Mesendoderm (in vitro differentiated cells): Measurements from ENCODE around the gene STPG4.
A peak's percentile ranks its signal among the peaks of the same experiment; 100 is the strongest.

Experiments used
- DNase-seq: peaks from one replicate; pipeline ENCODE4 v3.0.0; 2013
- H2AK5ac ChIP-seq: 2 replicates; pipeline ENCODE4 v1.6.1; 2013; ENCODE audit warnings: low read length, inconsistent platforms
- H2BK120ac ChIP-seq: 2 replicates; pipeline ENCODE4 v1.6.1; 2013; ENCODE audit warnings: low read depth, mild to moderate bottlenecking, low read length, moderate library complexity, mixed read lengths
- H2BK15ac ChIP-seq: replicated peaks from 2 replicates; pipeline ENCODE4 v1.6.1; 2013; ENCODE audit warnings: low read depth, mild to moderate bottlenecking, moderate library complexity
- H2BK5ac ChIP-seq: 2 replicates; pipeline ENCODE4 v1.6.1; 2013; ENCODE audit warnings: low read length, inconsistent platforms
- H3K18ac ChIP-seq: 2 replicates; pipeline ENCODE4 v1.6.1; 2013; ENCODE audit warnings: mild to moderate bottlenecking, low read length, mixed read lengths
- H3K23ac ChIP-seq: one replicate; pipeline ENCODE4 v1.6.1; 2013; ENCODE audit warnings: low read length
- H3K27ac ChIP-seq: 2 replicates; pipeline ENCODE4 v1.5.1; 2013; ENCODE audit warnings: low read depth, mild to moderate bottlenecking, inconsistent platforms, low read length, moderate library complexity
- H3K27me3 ChIP-seq: 2 replicates; pipeline ENCODE4 v1.6.1; 2013; ENCODE audit warnings: low read length, control low read depth, mild to moderate bottlenecking, inconsistent platforms; ENCODE audit not compliant: insufficient read depth, poor library complexity
- H3K36me3 ChIP-seq: 2 replicates; pipeline ENCODE4 v1.6.1; 2013; ENCODE audit warnings: low read length, inconsistent platforms; ENCODE audit not compliant: control insufficient read depth, insufficient read depth
- H3K4ac ChIP-seq: one replicate; pipeline ENCODE4 v1.6.1; 2013; ENCODE audit warnings: low read depth, mild to moderate bottlenecking, low read length, moderate library complexity
- H3K4me1 ChIP-seq: 2 replicates; pipeline ENCODE4 v1.6.1; 2013; ENCODE audit warnings: low read depth, low read length, inconsistent platforms; ENCODE audit not compliant: control insufficient read depth
- H3K4me2 ChIP-seq: 2 replicates; pipeline ENCODE4 v1.6.1; 2013; ENCODE audit warnings: low read length
- H3K4me3 ChIP-seq: 2 replicates; pipeline ENCODE4 v1.5.1; 2013; ENCODE audit warnings: mild to moderate bottlenecking, low read length
- H3K56ac ChIP-seq: one replicate; pipeline ENCODE4 v1.6.1; 2013; ENCODE audit warnings: low read length
- H3K79me1 ChIP-seq: 2 replicates; pipeline ENCODE4 v1.6.1; 2013; ENCODE audit warnings: low read length, inconsistent platforms
- H3K79me2 ChIP-seq: 2 replicates; pipeline ENCODE4 v1.6.1; 2013; ENCODE audit warnings: mild to moderate bottlenecking, low read length; ENCODE audit not compliant: control insufficient read depth, insufficient read depth
- H3K9ac ChIP-seq: 2 replicates; pipeline ENCODE4 v1.6.1; 2013; ENCODE audit warnings: low read length, inconsistent platforms
- H4K5ac ChIP-seq: one replicate; pipeline ENCODE4 v1.6.1; 2013; ENCODE audit warnings: low read length
- H4K8ac ChIP-seq: one replicate; pipeline ENCODE4 v1.6.1; 2013; ENCODE audit warnings: low read depth, mild to moderate bottlenecking, control low read depth, low read length, moderate library complexity
- WGBS: extraction: QIAGEN DNeasy Blood & Tissue Kit; methylation state at CpG from one replicate; pipeline ENCODE4 v1.1.7; 2013; ENCODE audit warnings: low lambda C conversion rate, missing lambda C conversion rate; ENCODE audit not compliant: insufficient coverage; ENCODE audit errors: extremely low coverage; 5-methylcytosine and 5-hydroxymethylcytosine counted together

The STPG4 gene

DNA sequence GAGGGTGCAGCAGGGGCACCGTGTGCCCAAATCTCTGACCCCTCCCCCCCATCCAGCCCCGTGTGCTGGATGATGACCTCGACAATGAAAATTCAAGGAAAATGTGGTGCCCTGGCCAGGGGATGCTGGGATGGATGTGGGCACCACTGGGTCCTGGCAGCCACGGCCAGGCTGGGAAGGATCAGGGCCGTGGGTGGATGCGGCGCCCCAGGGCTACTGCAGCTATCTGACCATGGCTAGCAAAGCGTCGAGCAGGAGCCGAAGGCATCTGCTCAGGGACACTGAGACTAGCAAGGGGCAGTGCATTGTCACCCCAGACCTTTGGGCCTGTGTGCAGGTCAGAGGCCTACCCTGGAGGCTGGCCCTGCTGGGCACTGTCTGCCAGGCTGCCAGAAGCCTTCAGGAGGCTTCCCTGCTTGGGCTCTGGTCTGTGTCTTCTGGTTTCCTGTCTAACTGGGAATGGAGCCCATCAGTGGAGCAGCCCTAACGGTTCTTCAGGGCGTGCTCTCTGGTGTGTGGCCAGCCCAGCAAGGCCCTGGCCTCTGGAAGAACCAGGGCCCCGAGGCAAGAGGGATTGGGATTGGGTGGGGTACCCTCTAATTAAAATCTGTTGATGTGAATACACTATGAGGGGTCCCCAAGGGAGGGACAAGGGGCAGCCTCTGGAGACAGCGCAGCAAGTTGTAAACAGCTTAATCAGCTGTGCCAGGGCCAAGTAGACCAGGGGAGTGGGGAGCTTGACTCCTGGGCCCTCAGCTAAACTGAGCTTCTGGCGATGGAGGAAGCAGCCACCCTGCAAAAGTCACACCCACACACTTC is 98.0 kb downstream of the STPG4 start:
- DNase-seq = no peak
- H3K27me3 ChIP-seq = no peaks in the 10 kb centered on the region
- H3K4me1 ChIP-seq = peaks cover 6% of the 10 kb centered on the region
- no peak overlapping the region for H2BK120ac ChIP-seq
- no peak overlapping the region for H3K4me2 ChIP-seq
- H3K79me1 ChIP-seq = no peaks in the 10 kb centered on the region
- no peak overlapping the region for H3K4ac ChIP-seq
- no peak overlapping the region for H2AK5ac ChIP-seq
- no peak overlapping the region for H2BK15ac ChIP-seq
- no peak overlapping the region for H2BK5ac ChIP-seq
- H3K79me2 ChIP-seq = no peaks in the 10 kb centered on the region
- no peak overlapping the region for H3K23ac ChIP-seq
- no peak overlapping the region for H4K8ac ChIP-seq
- no peak overlapping the region for H4K5ac ChIP-seq
- H3K36me3 ChIP-seq = no peaks in the 10 kb centered on the region
- H3K9ac ChIP-seq = no peak overlapping the region
- H3K4me3 ChIP-seq = no peak overlapping the region
- no CpG with 5 or more reads among the region's 15 CpGs for WGBS
- H3K18ac ChIP-seq = no peak overlapping the region
- peak overlapping the region; percentile 31 for H3K56ac ChIP-seq
- H3K27ac ChIP-seq = no peak overlapping the region

DNA sequence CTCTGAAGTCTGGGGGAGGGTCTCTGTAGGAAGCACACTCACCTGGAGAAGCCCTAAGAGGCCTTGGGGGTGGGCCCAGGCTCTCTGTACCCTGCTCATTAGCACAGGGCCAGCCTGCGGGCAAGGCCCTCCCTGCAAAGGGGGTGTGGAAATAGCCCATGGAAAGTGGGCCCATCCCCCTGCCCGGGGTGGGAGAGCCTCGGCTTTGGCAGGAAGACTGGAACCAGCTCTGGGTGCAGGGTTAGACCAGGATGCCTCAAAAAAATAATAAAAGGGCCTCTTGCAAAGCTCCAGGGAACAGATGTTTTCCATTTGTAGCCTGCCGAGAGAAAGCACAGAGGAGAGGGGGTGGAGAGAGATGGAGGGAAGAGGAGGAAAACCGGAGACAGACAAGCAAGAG is 98.7 kb downstream of the STPG4 start:
- H4K8ac ChIP-seq = no peak overlapping the region
- H3K9ac ChIP-seq = no peak overlapping the region
- H2BK15ac ChIP-seq = no peak overlapping the region
- H3K56ac ChIP-seq = no peak overlapping the region
- H3K27ac ChIP-seq = no peak overlapping the region
- no peaks in the 10 kb centered on the region for H3K27me3 ChIP-seq
- no peak overlapping the region for H2AK5ac ChIP-seq
- H3K4me1 ChIP-seq = peaks cover 6% of the 10 kb centered on the region
- DNase-seq = no peak
- H3K79me2 ChIP-seq = no peaks in the 10 kb centered on the region
- H3K4me2 ChIP-seq = no peak overlapping the region
- WGBS = no CpG with 5 or more reads among the region's 5 CpGs
- no peak overlapping the region for H4K5ac ChIP-seq
- no peak overlapping the region for H3K4me3 ChIP-seq
- no peak overlapping the region for H3K4ac ChIP-seq
- H3K79me1 ChIP-seq = no peaks in the 10 kb centered on the region
- H2BK5ac ChIP-seq = no peak overlapping the region
- no peak overlapping the region for H3K18ac ChIP-seq
- H3K36me3 ChIP-seq = no peaks in the 10 kb centered on the region
- H3K23ac ChIP-seq = no peak overlapping the region
- H2BK120ac ChIP-seq = no peak overlapping the region

DNA sequence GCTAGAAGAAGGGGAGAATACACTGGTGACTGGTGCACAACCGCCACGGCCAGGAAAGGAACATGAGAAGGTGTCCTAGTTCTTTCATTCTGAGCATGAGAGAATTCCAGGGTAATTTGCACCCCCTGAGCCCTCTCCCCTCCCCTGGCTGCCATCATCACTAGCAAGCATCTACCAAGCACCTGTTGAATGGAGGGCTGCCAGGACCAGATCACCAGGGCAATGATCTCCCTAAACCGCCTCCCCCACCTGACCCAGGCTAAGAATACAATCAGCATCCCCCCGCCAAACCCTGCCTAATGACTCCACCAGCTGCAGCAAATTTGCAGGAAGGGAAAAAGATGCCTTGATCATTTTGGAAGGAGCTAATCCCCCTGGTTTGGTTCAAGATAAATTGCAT is 100.2 kb downstream of the STPG4 start:
- Histone ChIP-seq H2BK15ac (no peak overlapping the region), H3K27ac (no peak overlapping the region), H3K36me3 (no peaks in the 10 kb centered on the region), H3K79me1 (no peaks in the 10 kb centered on the region), H3K23ac (no peak overlapping the region), H2BK5ac (no peak overlapping the region), H3K9ac (no peak overlapping the region), H3K79me2 (no peaks in the 10 kb centered on the region), H4K8ac (no peak overlapping the region), H3K4me3 (no peak overlapping the region), H3K56ac (no peak overlapping the region), H4K5ac (no peak overlapping the region), H2BK120ac (no peak overlapping the region), H2AK5ac (no peak overlapping the region), H3K18ac (no peak overlapping the region), H3K4me2 (no peak overlapping the region), H3K4me1 (peaks cover 6% of the 10 kb centered on the region), H3K4ac (no peak overlapping the region), H3K27me3 (no peaks in the 10 kb centered on the region)
- DNase-seq = no peak
- WGBS = no CpG with 5 or more reads among the region's 4 CpGs

DNA sequence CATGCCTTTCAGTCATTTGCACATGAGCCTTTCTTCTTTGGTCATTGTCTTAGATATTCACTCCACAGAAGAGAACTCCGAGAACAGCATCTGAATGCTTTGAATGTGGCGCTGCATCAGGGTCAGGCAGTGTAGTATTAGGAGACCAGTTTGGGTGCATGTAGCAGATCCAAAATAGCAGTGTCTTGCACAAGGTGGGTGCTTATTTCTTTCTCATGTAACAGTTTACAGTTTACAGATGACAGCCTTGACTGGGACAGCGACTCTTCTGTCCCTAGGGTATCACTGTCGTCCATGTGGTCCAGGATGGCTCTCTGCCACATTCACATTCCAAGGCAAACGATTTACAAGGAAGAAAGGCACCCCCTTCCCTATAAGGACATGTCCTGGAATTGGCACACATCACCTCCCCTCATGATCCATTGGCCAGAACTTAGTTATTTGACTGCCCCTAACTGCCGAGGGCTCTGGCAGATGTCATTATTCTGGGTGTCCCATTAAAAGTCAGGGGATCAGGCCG is 101.0 kb downstream of the STPG4 start:
- H3K9ac ChIP-seq = no peak overlapping the region
- no peak overlapping the region for H2AK5ac ChIP-seq
- no peaks in the 10 kb centered on the region for H3K79me2 ChIP-seq
- no peak overlapping the region for H3K4ac ChIP-seq
- H4K5ac ChIP-seq = no peak overlapping the region
- no peak overlapping the region for H2BK5ac ChIP-seq
- H3K36me3 ChIP-seq = no peaks in the 10 kb centered on the region
- H3K4me3 ChIP-seq = no peak overlapping the region
- no peak overlapping the region for H3K56ac ChIP-seq
- WGBS = no CpG with 5 or more reads among the region's 7 CpGs
- H2BK15ac ChIP-seq = no peak overlapping the region
- H3K23ac ChIP-seq = no peak overlapping the region
- no peak for DNase-seq
- no peak overlapping the region for H4K8ac ChIP-seq
- no peak overlapping the region for H3K18ac ChIP-seq
- no peak overlapping the region for H3K4me2 ChIP-seq
- H3K27me3 ChIP-seq = no peaks in the 10 kb centered on the region
- H3K79me1 ChIP-seq = no peaks in the 10 kb centered on the region
- H2BK120ac ChIP-seq = no peak overlapping the region
- peaks cover 6% of the 10 kb centered on the region for H3K4me1 ChIP-seq
- no peak overlapping the region for H3K27ac ChIP-seq

DNA sequence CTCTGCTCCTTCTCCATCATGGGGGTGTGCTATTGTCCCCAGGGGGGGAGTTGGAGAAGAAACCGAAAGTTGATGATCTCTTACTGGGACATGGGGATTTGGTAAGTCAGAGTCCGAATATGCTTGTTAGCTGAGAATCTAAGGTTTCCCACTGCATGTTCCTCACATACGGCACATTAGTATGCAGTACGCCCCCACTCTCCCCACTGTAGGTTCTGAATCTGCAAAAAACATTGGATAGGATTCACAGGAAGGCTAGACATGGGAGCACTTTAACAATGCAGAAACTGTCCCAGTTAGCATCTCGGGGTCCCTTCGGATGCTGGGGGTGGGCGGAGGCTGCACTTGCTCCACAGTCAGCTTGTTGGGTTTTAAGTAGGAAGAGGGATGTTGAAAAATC is 102.3 kb downstream of the STPG4 start:
- Histone ChIP-seq H3K27ac (no peak overlapping the region), H3K18ac (no peak overlapping the region), H2AK5ac (no peak overlapping the region), H3K79me2 (no peaks in the 10 kb centered on the region), H3K23ac (no peak overlapping the region), H4K8ac (no peak overlapping the region), H2BK15ac (no peak overlapping the region), H3K56ac (no peak overlapping the region), H3K4me1 (peaks cover 6% of the 10 kb centered on the region), H3K9ac (no peak overlapping the region), H4K5ac (no peak overlapping the region), H2BK120ac (no peak overlapping the region), H3K36me3 (no peaks in the 10 kb centered on the region), H3K27me3 (no peaks in the 10 kb centered on the region), H3K4me3 (no peak overlapping the region), H3K79me1 (no peaks in the 10 kb centered on the region), H3K4ac (no peak overlapping the region), H3K4me2 (no peak overlapping the region), H2BK5ac (no peak overlapping the region)
- DNase-seq = no peak
- WGBS = no CpG with 5 or more reads among the region's 7 CpGs

DNA sequence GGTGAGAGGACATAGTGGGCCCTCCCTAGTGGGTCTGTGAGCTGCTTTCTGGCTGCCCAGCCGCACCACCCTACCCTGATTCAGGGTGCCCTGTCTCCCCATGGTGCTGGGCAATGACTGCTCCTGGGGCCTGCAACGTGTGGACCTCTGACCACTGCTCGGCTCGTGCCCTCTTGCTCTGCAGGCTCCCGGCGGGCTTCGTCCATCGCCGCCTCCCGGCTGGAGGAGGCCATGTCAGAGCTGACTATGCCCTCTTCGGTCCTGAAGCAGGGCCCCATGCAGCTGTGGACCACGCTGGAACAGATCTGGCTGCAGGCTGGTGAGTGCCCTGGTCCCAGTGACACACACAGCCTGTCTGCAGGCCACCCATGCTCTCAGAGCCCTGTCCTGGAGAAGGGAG is 103.5 kb downstream of the STPG4 start:
- H3K4me3 ChIP-seq = no peak overlapping the region
- no peak overlapping the region for H3K9ac ChIP-seq
- no peak overlapping the region for H2BK5ac ChIP-seq
- H3K4ac ChIP-seq = no peak overlapping the region
- no peak overlapping the region for H2BK15ac ChIP-seq
- H3K27ac ChIP-seq = no peak overlapping the region
- peaks cover 6% of the 10 kb centered on the region for H3K4me1 ChIP-seq
- no peak for DNase-seq
- H3K79me1 ChIP-seq = no peaks in the 10 kb centered on the region
- H2AK5ac ChIP-seq = no peak overlapping the region
- H2BK120ac ChIP-seq = no peak overlapping the region
- no peaks in the 10 kb centered on the region for H3K27me3 ChIP-seq
- H3K36me3 ChIP-seq = no peaks in the 10 kb centered on the region
- no peak overlapping the region for H3K56ac ChIP-seq
- H3K4me2 ChIP-seq = no peak overlapping the region
- no CpG with 5 or more reads among the region's 12 CpGs for WGBS
- H4K5ac ChIP-seq = no peak overlapping the region
- H3K79me2 ChIP-seq = no peaks in the 10 kb centered on the region
- H3K18ac ChIP-seq = no peak overlapping the region
- H3K23ac ChIP-seq = no peak overlapping the region
- no peak overlapping the region for H4K8ac ChIP-seq
